GM12801 (cell line): Measurements from ENCODE around the gene CASD1.

ENCODE experiments used
- CTCF ChIP-seq: IDR thresholded peaks from one replicate; pipeline ENCODE4 v1.5.1; 2011; ENCODE audit warnings: control low read depth; ENCODE audit not compliant: insufficient read length; ENCODE audit errors: extremely low read depth

Gene CASD1

DNA sequence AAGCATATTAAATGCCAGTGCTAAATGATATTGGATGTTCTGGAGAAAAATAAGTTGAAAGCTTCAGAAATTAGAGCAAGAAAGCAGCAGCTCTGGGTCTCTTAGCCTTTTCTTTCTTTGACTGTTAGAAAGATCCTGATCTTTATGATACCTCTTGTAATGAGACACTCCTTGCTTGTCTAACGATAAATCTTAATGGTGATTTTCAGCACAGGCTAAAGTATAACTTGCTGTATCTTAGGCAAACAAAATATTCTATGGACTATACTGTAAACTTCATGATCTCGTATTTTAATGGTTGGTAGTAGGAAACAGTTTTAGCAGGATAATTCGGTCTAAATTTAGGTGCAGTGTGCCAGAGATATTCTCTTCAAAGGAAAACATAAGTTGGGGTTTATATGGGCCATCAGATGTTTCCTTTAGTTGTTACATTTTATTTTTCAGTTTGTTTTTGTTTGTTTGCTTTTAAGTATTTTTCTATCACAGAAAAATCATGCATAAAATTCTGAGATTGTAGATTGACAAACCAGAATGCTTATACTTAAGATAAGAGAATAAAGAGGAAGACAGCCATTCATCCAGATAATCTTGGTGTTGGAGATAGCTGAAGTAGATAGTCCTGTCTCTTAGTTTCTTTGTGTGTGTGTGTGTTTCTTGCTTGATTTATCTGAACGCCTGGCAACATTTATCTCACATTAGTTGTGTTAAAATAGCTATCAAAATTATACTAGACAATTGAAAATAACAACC, 4.7 kb downstream of the CASD1 start:
- TF ChIP-seq CTCF = no peak

- TF ChIP-seq CTCF = no peak
These were observed 5.3 kb downstream of the CASD1 start for GRCh38 chr7:94514917-94515316.

DNA sequence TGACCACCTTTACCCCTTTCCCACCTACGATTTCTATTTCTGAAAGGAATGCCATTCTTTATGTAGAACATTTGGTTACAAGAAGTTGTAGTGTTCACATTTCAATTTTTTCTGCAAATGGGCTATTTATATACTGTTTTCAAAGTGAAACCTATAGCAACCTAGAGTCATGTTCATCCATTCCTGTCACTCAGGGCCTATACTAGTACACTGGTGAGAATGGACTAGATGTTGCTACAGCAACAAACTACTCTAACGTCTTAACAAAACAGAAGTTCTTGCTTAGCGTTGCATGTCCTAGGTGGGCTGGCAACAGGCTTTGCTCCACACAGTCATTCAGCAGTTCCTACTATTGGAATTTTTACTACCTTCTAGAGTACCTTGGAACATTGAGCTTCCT, 16.3 kb downstream of the CASD1 start:
- TF ChIP-seq CTCF = no peak

GRCh38 chr7:94529516-94529915, 19.9 kb downstream of the CASD1 start:
- TF ChIP-seq CTCF = no peak

DNA sequence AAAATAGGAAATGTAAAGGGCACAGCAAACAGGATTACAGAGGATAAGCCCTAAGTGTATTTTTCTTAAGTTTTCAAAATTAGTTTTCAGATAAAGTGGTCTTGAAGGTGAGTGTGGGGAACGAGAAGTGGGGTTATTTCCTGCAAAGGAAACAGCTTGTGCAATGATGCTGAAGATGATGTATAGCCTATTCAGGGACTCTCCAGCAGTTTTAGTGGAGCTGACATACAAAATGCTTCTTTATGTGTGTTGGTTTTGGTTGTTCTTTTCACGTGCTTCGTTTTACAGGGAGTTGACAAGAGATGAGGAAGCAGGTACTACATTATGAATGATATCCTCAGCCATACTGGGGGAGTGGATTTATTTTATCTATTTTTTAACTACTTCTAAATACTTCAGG, 20.5 kb downstream of the CASD1 start:
- no peak for TF ChIP-seq CTCF

GRCh38 chr7:94532676-94533075, 23.1 kb downstream of the CASD1 start:
- no peak for TF ChIP-seq CTCF

GRCh38 chr7:94540428-94540827, 30.8 kb downstream of the CASD1 start:
- no peak for TF ChIP-seq CTCF
